Left ventricle myocardium inferior (tissue), 1 donor: ENCODE results near the gene PARK7. TPM values are rescaled to one million over a fixed set of nuclear protein-coding genes. Genes with fewer than 3 reads are reported as not detected.

Experiments
- DNase-seq: peaks from one replicate; pipeline ENCODE4 v3.0.0-alpha.2; 2020
- H3K27ac ChIP-seq: fragments of 200-600 bp; replicated peaks from 2 replicates; pipeline ENCODE4 v1.8.0; 2021
- H3K27me3 ChIP-seq: fragments of 200-600 bp; 2 replicates; pipeline ENCODE4 v1.8.0; 2021; ENCODE audit warnings: low read depth
- H3K36me3 ChIP-seq: fragments of 200-600 bp; 2 replicates; pipeline ENCODE4 v1.8.0; 2021
- H3K4me1 ChIP-seq: fragments of 200-600 bp; 2 replicates; pipeline ENCODE4 v1.8.0; 2021
- H3K4me3 ChIP-seq: fragments of 200-600 bp; 2 replicates; pipeline ENCODE4 v1.8.0; 2021; ENCODE audit warnings: mild to moderate bottlenecking, moderate library complexity
- H3K9me3 ChIP-seq: fragments of 200-600 bp; replicated peaks from 2 replicates; pipeline ENCODE4 v1.8.0; 2021
- CTCF ChIP-seq: fragments of 200-600 bp; IDR thresholded peaks from 2 replicates; pipeline ENCODE4 v1.8.0; 2021; ENCODE audit warnings: antibody characterized with exemption, mild to moderate bottlenecking, borderline replicate concordance
- intact Hi-C: fragments of 100-400 bp; cut with micrococcal nuclease; formaldehyde crosslinking; loops from one replicate; pipeline ENCODE4 v1.11.0; 2022
- total RNA-seq: library from RNA; stranded (reverse); fragmentation: NEBNext Ultra II Directional; extraction: Animal tissue kit (Norgen Biotek cat#: 25700); gene quantifications from one replicate; pipeline ENCODE4 v1.2.1, GENCODE V29; 2021
- donor health status: DM: no; HTN: yes; CAD: no; lungs with severe emphysema.

PARK7 gene
- total RNA-seq, 1 donor from 2014 or later, result 329 TPM

- DNase-seq, result no peak
- Histone ChIP-seq H3K4me1 (peaks cover 27% of the 10 kb centered on the region), H3K27me3 (no peaks in the 10 kb centered on the region), H3K36me3 (peaks cover 81% of the 10 kb centered on the region), H3K4me3 (no peak overlapping the region), H3K27ac (no peak overlapping the region), H3K9me3 (no peaks in the 10 kb centered on the region)
- intact Hi-C loops, result loop anchor here (5.0 kb wide), 1 partner anchor 36 kb away; no protein-coding TSS in a partner anchor
- TF ChIP-seq CTCF, result no peak
Measured at GRCh38 chr1:7980984-7981383, 19.5 kb downstream of the PARK7 start.

- Histone ChIP-seq H3K4me3 (no peak overlapping the region), H3K9me3 (no peaks in the 10 kb centered on the region), H3K27me3 (no peaks in the 10 kb centered on the region), H3K4me1 (peaks cover 21% of the 10 kb centered on the region), H3K27ac (peak overlapping the region; percentile 17), H3K36me3 (peaks cover 71% of the 10 kb centered on the region)
- TF ChIP-seq CTCF, result no peak
- no peak for DNase-seq
- intact Hi-C loops, result loop anchor here (5.0 kb wide), 1 partner anchor 34 kb away; no protein-coding TSS in a partner anchor
Measured at GRCh38 chr1:7983086-7983778, 21.7 kb downstream of the PARK7 start.

GRCh38 chr1:7984811-7985210 is 23.3 kb downstream of the PARK7 start:
- Histone ChIP-seq H3K4me3 (no peak overlapping the region), H3K4me1 (peaks cover 21% of the 10 kb centered on the region), H3K27ac (no peak overlapping the region), H3K27me3 (no peaks in the 10 kb centered on the region), H3K36me3 (peaks cover 55% of the 10 kb centered on the region), H3K9me3 (no peaks in the 10 kb centered on the region)
- intact Hi-C loops, result loop anchor here (5.0 kb wide), 1 partner anchor 32 kb away; no protein-coding TSS in a partner anchor
- DNase-seq, result no peak
- TF ChIP-seq CTCF, result no peak

- no peak for TF ChIP-seq CTCF
- H3K36me3 ChIP-seq, result peaks cover 43% of the 10 kb centered on the region
- H3K4me1 ChIP-seq, result peaks cover 21% of the 10 kb centered on the region
- H3K9me3 ChIP-seq, result no peaks in the 10 kb centered on the region
- H3K27ac ChIP-seq, result peak overlapping the region; percentile 12
- intact Hi-C loops, result no loop called here
- H3K27me3 ChIP-seq, result no peaks in the 10 kb centered on the region
- H3K4me3 ChIP-seq, result no peak overlapping the region
- no peak for DNase-seq
Measured at GRCh38 chr1:7985851-7986612, 24.5 kb downstream of the PARK7 start.

GRCh38 chr1:7987528-7987927 is 26.0 kb downstream of the PARK7 start:
- Histone ChIP-seq H3K4me3 (no peak overlapping the region), H3K4me1 (peaks cover 16% of the 10 kb centered on the region), H3K27me3 (no peaks in the 10 kb centered on the region), H3K36me3 (peaks cover 36% of the 10 kb centered on the region), H3K27ac (no peak overlapping the region), H3K9me3 (no peaks in the 10 kb centered on the region)
- no peak for DNase-seq
- TF ChIP-seq CTCF, result no peak
- intact Hi-C loops, result no loop called here
